Stimulated activated CD8-positive, alpha-beta memory T cell treated with anti-CD3 and anti-CD28 coated beads, Interleukin-7, amount 100 ng/mL, for 24 hours (primary cell): Measurements from ENCODE around the gene MT2A.
A peak's percentile ranks its signal among the peaks of the same experiment; 100 is the strongest.

Experiments used
- DNase-seq: peaks from one replicate; pipeline ENCODE4 v3.0.0-alpha.2; 2020; ENCODE audit warnings: low read depth

The MT2A gene

DNA sequence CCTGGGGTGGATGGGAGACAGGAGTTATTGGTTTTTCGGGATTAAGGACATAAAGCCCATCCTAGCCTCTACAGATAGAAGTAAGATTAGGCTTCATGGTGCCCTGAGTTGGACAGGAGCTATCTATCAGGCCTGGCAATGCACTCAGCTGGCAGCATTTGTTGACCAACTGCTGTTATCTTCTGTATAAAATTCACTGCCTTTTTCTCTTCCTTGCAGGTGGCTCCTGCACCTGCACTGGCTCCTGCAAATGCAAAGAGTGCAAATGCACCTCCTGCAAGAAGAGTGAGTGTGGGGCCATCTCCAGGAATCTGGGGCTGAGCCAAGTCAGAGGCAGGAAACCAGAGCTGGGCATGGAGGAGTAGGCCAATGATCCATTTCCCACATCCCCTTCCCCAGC is 30.7 kb downstream of the MT2A start:
- DNase-seq: no peak

DNA sequence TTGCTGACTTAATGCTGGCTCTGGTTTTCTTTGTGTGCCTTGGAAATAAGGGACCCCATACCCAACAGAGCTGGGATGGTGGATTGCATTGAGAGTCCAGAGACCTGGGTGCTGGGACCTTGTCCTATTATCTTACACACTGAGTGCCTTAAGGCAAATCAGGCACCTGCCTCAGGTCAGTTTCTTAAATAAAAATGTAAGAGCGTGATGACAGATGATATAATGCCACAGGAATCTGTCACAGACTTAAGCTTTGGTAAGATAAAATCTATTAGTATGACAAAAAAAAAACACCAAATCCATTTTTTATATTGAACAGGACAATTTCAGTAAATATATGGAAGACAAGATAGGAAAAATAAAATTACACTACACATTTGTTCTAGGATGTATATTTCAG is 31.7 kb downstream of the MT2A start:
- DNase-seq: no peak

- DNase-seq: no peak
These were observed 32.8 kb downstream of the MT2A start for GRCh38 chr16:56641166-56641565.

- DNase-seq: peak; percentile 45
These were observed 34.8 kb downstream of the MT2A start for GRCh38 chr16:56643080-56643778.

DNA sequence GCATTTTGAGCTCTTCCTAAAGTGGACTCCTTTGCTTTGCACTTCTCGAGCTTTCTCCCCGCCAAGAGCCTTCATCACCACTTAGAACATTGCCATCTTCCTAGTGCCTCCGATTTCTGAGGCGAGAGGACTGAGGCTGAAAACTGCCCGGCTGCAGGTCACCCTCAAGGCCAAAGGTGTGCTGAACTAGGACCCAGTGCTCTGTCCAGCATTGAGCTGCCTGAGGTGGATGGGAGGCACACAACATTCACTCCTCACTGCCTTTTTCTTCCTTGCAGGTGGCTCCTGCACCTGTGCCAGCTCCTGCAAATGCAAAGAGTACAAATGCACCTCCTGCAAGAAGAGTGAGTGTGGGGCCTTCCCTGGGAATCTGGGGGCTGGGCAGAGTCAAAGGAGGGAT is 35.4 kb downstream of the MT2A start:
- DNase-seq: no peak

- no peak for DNase-seq
These were observed 36.9 kb downstream of the MT2A start for GRCh38 chr16:56645311-56645710.

GRCh38 chr16:56645838-56646237 is 37.5 kb downstream of the MT2A start:
- DNase-seq: no peak

GRCh38 chr16:56647641-56648431 is 39.5 kb downstream of the MT2A start:
- no peak for DNase-seq

DNA sequence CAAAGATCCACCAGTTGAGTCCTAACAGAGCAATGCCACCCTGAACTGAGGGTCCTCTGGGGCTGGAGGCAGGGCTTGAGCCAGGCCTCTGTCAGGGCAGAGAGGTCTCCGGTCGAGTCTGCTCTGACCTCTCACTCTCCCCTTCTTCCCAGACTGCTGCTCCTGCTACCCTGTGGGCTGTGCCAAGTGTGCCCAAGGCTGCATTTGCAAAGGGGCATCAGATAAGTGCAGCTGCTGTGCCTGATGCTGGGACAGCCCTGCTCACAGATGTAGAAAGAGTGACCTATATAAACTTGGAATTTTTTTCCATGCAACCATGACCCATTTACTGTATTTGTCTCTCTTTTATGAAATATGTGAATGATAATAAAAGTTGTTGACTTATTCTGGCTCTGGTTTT is 40.9 kb downstream of the MT2A start:
- DNase-seq: no peak

- no peak for DNase-seq
These were observed 41.4 kb downstream of the MT2A start for GRCh38 chr16:56649820-56650219.

DNA sequence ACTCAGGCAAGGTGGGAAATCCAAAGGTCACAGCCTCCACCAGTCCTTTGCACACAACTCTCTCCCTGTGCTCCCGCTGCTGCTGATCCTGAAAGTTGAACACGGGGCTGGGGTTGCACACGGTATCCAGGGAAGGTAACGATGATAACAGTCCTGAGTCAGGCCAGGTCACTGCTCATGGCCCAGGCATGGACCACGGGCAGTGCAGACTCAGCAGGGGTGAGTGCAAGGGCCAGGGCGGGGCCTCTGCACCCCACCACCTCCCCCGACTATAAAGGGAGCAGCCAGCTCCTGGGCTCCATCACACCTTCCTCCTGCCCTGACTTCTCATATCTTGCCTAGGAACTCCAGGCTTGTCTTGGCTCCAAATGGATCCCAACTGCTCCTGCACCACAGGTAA is 43.2 kb downstream of the MT2A start, which contains the start of gene MT1B:
TSS of gene MT1B (plus strand) at position 301 of the 400 bp plus-strand sequence. CDS start at position 369, 68 bp downstream.
- DNase-seq: no peak

DNA sequence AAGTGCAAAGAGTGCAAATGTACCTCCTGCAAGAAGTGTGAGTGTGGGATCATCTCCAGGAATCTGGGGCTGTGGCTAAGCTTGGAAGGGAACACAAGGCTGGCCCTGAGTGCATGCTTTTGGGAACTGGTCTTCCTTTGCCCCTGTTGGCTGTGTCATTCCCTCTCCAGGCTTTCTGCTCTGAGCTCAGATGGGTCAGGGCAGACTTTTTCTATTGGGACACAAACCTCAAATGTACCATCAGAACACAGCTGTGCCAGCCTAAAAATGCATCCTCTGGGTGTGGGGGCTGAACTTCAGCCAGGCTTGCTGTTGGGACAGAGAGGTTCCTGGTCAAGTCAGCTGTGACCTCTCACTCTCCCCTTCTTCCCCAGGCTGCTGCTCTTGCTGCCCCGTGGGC is 44.2 kb downstream of the MT2A start:
- no peak for DNase-seq

DNA sequence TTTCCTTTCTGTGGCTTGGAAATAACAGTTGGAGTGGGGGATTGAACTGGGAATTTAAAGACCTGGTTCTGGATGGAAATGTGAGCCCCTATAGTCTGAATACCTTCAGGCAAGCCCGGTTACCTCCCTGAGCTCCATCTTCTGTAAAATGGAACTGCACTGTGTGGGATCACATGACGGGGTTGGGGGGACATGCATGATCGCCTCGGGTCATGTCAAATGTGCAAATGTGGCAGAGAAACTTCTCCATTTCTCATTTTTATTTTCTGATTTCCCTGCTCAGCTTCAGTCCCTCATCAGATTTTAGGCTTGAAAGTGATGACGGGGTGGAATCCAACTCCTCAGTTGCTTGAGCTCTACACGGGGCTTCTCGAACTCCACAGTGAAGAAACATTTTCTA is 44.8 kb downstream of the MT2A start:
- DNase-seq: no peak

GRCh38 chr16:56657555-56658326 is 49.4 kb downstream of the MT2A start, which contains the start of gene MT1F:
Gene MT1F, plus strand, starts transcription at chr16:56657959. Its CDS starts 100 bp downstream, at chr16:56658059.
- peak; percentile 61 for DNase-seq

DNA sequence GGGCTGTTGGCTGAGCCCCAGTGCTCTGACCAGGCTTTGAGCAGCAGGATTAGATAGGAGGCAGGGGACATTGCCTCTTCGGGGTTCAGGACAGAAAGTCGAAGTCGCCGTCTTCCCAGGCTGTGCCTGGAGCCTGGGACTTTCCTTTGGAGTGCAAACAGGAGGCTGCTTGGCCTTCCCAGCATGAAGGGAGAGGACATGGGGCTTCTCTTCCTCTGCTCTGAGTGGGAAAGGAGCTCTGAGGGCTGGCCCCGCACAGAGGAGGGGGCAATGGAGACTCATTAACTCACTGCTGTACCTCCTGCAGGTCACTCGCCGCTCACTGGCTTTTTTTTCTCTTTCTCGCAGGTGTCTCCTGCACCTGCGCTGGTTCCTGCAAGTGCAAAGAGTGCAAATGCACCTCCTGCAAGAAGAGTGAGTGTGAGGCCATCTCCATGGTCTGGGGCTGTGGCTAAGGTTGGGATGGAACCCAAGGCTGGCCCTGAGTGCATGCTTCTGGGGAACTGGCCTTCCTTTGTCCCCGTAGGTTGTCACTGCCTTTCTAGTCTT is 50.0 kb downstream of the MT2A start:
- no peak for DNase-seq
